Nephron (organoid): ENCODE measurements around the gene KCNMA1.

Source experiments
- H3K27ac Mint-ChIP-seq, 3 experiments: 2 replicates each; pipeline ENCODE4 v1.8.0; 2020; ENCODE audit warnings: mixed read lengths in 3 of 3, mild to moderate bottlenecking in 2 of 3, moderate library complexity in 1 of 3
- H3K27me3 Mint-ChIP-seq: 2 replicates; pipeline ENCODE4 v1.8.0; 2021; ENCODE audit warnings: low read depth, mild to moderate bottlenecking, moderate library complexity, mixed read lengths
- H3K36me3 Mint-ChIP-seq: 2 replicates; pipeline ENCODE4 v1.8.0; 2020; ENCODE audit warnings: low read depth, mixed read lengths
- H3K4me1 Mint-ChIP-seq: 2 replicates; pipeline ENCODE4 v1.8.0; 2020; ENCODE audit warnings: mixed read lengths
- H3K4me3 Mint-ChIP-seq, 3 experiments: 2 replicates each; pipeline ENCODE4 v1.8.0; 2020; ENCODE audit warnings: mild to moderate bottlenecking in 3 of 3, mixed read lengths in 3 of 3, moderate library complexity in 2 of 3
- H3K9me3 Mint-ChIP-seq: 2 replicates; pipeline ENCODE4 v1.8.0; 2020; ENCODE audit warnings: mixed read lengths
- CTCF ChIP-seq, 3 experiments: fragments of 200-600 bp; sonication (generic); IDR thresholded peaks; one replicate each; pipeline ENCODE4 v1.5.0; 2021; ENCODE audit warnings: antibody characterized with exemption in 3 of 3; ENCODE audit not compliant: unreplicated experiment in 3 of 3

Gene KCNMA1

GRCh38 chr10:77248104-77248790 lies 389.4 kb downstream of the KCNMA1 start:
- H3K27me3 Mint-ChIP-seq: no peaks in the 10 kb centered on the region
- H3K4me1 Mint-ChIP-seq: peaks cover 80% of the 10 kb centered on the region
- H3K27ac Mint-ChIP-seq: peak overlapping the region in 2 of 3 experiments; percentile 73 to 95
- H3K36me3 Mint-ChIP-seq: no peaks in the 10 kb centered on the region
- TF ChIP-seq CTCF (IDR thresholded peaks at IDR 0.05; ENCODE audit: unreplicated experiment in 3 of 3): no peak
- H3K4me3 Mint-ChIP-seq: no peak overlapping the region
- no peaks in the 10 kb centered on the region for H3K9me3 Mint-ChIP-seq

- H3K27me3 Mint-ChIP-seq: peaks cover 3% of the 10 kb centered on the region
- H3K27ac Mint-ChIP-seq: peak overlapping the region; percentile 34 to 95 (median 73)
- H3K36me3 Mint-ChIP-seq: no peaks in the 10 kb centered on the region
- no peak for TF ChIP-seq CTCF (IDR thresholded peaks at IDR 0.05; ENCODE audit: unreplicated experiment in 3 of 3)
- no peaks in the 10 kb centered on the region for H3K9me3 Mint-ChIP-seq
- H3K4me3 Mint-ChIP-seq: peak overlapping the region in 2 of 3 experiments; percentile 2 to 22
- H3K4me1 Mint-ChIP-seq: peaks cover 82% of the 10 kb centered on the region
Observed at GRCh38 chr10:77247031-77247990, 390.3 kb downstream of the KCNMA1 start.

- TF ChIP-seq CTCF (IDR thresholded peaks at IDR 0.05; ENCODE audit: unreplicated experiment in 3 of 3): no peak
- Mint-ChIP-seq H3K4me1 (peaks cover 77% of the 10 kb centered on the region), H3K4me3 (no peak overlapping the region), H3K36me3 (no peaks in the 10 kb centered on the region), H3K27ac (peak overlapping the region in 1 of 3 experiments; percentile 88), H3K9me3 (no peaks in the 10 kb centered on the region), H3K27me3 (peaks cover 3% of the 10 kb centered on the region)
Observed at GRCh38 chr10:77245953-77246352, 391.7 kb downstream of the KCNMA1 start.

- Mint-ChIP-seq H3K27ac (peak overlapping the region; percentile 69 to 88 (median 84)), H3K4me1 (peaks cover 86% of the 10 kb centered on the region), H3K9me3 (no peaks in the 10 kb centered on the region), H3K27me3 (peaks cover 3% of the 10 kb centered on the region), H3K36me3 (no peaks in the 10 kb centered on the region), H3K4me3 (peak overlapping the region in 1 of 3 experiments; percentile 16)
- TF ChIP-seq CTCF (IDR thresholded peaks at IDR 0.05; ENCODE audit: unreplicated experiment in 3 of 3): no peak
Observed at GRCh38 chr10:77244746-77245145, 392.9 kb downstream of the KCNMA1 start.

GRCh38 chr10:77244286-77244685 lies 393.3 kb downstream of the KCNMA1 start:
- no peak for TF ChIP-seq CTCF (IDR thresholded peaks at IDR 0.05; ENCODE audit: unreplicated experiment in 3 of 3)
- H3K27ac Mint-ChIP-seq: peak overlapping the region; percentile 69 to 88 (median 84)
- H3K4me3 Mint-ChIP-seq: peak overlapping the region in 1 of 3 experiments; percentile 16
- peaks cover 3% of the 10 kb centered on the region for H3K27me3 Mint-ChIP-seq
- no peaks in the 10 kb centered on the region for H3K9me3 Mint-ChIP-seq
- H3K36me3 Mint-ChIP-seq: no peaks in the 10 kb centered on the region
- peaks cover 86% of the 10 kb centered on the region for H3K4me1 Mint-ChIP-seq
